HFFc6 (cell line): ENCODE measurements around the gene LAT. TPM values are rescaled to one million over a fixed set of nuclear protein-coding genes. Genes with fewer than 3 reads are reported as not detected.

Experiments used
- DNase-seq: peaks from one replicate; pipeline ENCODE4 v3.0.0-alpha.2; 2018
- H3K27ac Mint-ChIP-seq: 2 replicates; pipeline ENCODE4 v1.8.0; 2020; ENCODE audit warnings: mild to moderate bottlenecking, mixed read lengths
- H3K27me3 Mint-ChIP-seq: 2 replicates; pipeline ENCODE4 v1.8.0; 2021; ENCODE audit warnings: mild to moderate bottlenecking, moderate library complexity, mixed read lengths; ENCODE audit not compliant: insufficient read depth
- H3K36me3 Mint-ChIP-seq: 2 replicates; pipeline ENCODE4 v1.8.0; 2021; ENCODE audit warnings: low read depth, mixed read lengths
- H3K4me1 Mint-ChIP-seq: 2 replicates; pipeline ENCODE4 v1.8.0; 2020; ENCODE audit warnings: low read depth, mixed read lengths
- H3K4me3 Mint-ChIP-seq: 2 replicates; pipeline ENCODE4 v1.8.0; 2020; ENCODE audit warnings: mild to moderate bottlenecking, moderate library complexity, mixed read lengths
- H3K9me3 Mint-ChIP-seq: 2 replicates; pipeline ENCODE4 v1.8.0; 2020; ENCODE audit warnings: mild to moderate bottlenecking, mixed read lengths
- total RNA-seq, 6 experiments: library from RNA; stranded (reverse); fragmentation: NEBNext Ultra II Directional; extraction: Animal tissue kit (Norgen Biotek cat#: 25700); gene quantifications; 2 replicates in 1 of 6; 3 replicates in 5 of 6; pipeline ENCODE4 v1.2.3, GENCODE V29; 2021
- TF ChIP-seq, protein P1 (sequence below): fragments of 200-600 bp; sonication (generic); IDR thresholded peaks from 2 replicates; pipeline ENCODE4 v1.5.0; 2021; ENCODE audit warnings: antibody characterized with exemption, mild to moderate bottlenecking

Gene LAT
- total RNA-seq, 6 experiments from 2014 or later = 2.9 to 5.0 (median 4.4) TPM

DNA sequence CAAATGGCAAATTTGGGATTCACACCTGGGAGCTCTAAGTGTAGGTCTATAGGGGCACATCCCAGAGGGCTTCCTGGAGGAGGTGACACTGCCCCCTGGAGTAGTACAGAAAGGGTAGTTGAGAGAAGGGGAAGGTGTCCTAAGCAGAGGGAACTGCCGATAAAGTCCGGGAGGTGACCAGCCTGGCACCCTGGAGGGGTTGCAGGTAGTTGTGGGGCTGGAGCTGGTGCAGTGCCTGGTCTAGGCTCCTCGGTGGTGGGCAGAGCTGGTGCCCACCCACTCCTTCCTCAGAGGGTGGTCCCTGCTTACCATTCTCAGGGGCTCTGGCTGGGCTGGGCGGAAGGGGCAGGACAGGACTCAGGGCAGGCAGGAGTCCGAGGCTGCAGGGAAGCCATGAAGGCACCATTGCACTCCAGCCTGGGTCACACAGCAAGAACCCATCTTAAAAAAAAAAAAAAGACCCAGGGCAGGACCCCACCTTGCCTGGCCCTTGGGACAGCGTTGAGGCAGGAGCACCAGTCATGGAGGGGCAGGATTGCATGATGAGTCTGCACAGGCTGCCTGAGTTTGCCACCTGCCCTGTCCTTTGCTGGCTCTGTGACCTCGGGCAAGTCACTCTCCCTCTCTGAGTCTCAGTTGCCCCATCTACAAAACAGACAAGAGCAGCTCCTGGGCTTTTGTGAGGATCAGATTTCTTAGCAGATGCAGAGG, 43.8 kb downstream of the LAT start:
- TF ChIP-seq, protein P1, sequence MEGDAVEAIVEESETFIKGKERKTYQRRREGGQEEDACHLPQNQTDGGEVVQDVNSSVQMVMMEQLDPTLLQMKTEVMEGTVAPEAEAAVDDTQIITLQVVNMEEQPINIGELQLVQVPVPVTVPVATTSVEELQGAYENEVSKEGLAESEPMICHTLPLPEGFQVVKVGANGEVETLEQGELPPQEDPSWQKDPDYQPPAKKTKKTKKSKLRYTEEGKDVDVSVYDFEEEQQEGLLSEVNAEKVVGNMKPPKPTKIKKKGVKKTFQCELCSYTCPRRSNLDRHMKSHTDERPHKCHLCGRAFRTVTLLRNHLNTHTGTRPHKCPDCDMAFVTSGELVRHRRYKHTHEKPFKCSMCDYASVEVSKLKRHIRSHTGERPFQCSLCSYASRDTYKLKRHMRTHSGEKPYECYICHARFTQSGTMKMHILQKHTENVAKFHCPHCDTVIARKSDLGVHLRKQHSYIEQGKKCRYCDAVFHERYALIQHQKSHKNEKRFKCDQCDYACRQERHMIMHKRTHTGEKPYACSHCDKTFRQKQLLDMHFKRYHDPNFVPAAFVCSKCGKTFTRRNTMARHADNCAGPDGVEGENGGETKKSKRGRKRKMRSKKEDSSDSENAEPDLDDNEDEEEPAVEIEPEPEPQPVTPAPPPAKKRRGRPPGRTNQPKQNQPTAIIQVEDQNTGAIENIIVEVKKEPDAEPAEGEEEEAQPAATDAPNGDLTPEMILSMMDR = peak; percentile 14; the same call in 1 of the 2 replicates
- Mint-ChIP-seq H3K9me3 (no peaks in the 10 kb centered on the region), H3K27ac (peak overlapping the region; percentile 61; the same call in 1 of the 2 replicates), H3K4me1 (peaks cover 16% of the 10 kb centered on the region), H3K27me3 (peaks cover 6% of the 10 kb centered on the region), H3K36me3 (no peaks in the 10 kb centered on the region), H3K4me3 (peak overlapping the region; percentile 53; the same call in 1 of the 2 replicates)
- DNase-seq = peak; percentile 19

GRCh38 chr16:29029168-29029994, 44.5 kb downstream of the LAT start:
- Mint-ChIP-seq H3K27ac (peak overlapping the region; percentile 61), H3K36me3 (no peaks in the 10 kb centered on the region), H3K4me3 (peak overlapping the region; percentile 53; the same call in 1 of the 2 replicates), H3K4me1 (peaks cover 16% of the 10 kb centered on the region), H3K27me3 (peaks cover 6% of the 10 kb centered on the region), H3K9me3 (no peaks in the 10 kb centered on the region)
- DNase-seq = peak; percentile 86
- TF ChIP-seq, protein P1 = no peak

DNA sequence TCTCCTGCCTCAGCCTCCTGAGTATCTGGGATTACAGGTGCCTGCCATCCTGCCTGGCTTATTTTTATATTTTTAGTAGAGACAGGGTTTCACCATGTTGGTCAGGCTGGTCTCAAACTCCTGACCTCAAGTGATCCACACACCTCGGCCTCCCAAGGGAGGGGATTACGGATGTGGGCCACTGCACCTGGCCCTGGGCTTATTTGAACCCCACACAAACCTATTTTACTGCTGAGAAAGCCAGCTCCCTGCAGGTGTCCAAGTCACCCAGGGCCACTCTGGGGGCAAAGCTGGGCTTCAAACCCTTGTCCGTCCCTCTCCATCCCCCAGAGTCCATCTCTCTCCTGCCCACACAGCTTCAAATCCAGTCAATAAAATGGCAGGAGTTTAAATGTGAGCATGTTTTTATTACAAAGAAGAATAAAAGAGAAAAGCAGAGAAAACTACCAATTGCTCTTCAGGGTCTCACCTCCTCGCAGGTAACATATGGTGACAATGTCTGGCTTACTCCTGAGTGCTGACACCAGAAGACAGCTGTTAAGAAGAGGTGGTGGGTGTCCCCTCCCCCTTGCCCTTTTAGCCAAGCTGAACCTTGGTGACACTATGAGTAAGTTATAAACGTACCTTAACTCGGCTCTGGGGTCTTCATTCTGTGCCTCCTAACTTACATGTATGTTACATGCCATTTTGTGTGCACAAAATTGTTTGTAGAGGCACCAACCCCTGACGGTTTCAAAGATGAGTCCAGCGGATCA, 45.4 kb downstream of the LAT start:
- H3K4me3 Mint-ChIP-seq = no peak overlapping the region
- H3K36me3 Mint-ChIP-seq = no peaks in the 10 kb centered on the region
- peaks cover 6% of the 10 kb centered on the region; the same call in 1 of the 2 replicates for H3K27me3 Mint-ChIP-seq
- TF ChIP-seq, protein P1 = no peak
- no peak overlapping the region for H3K27ac Mint-ChIP-seq
- no peaks in the 10 kb centered on the region for H3K9me3 Mint-ChIP-seq
- peaks cover 16% of the 10 kb centered on the region for H3K4me1 Mint-ChIP-seq
- no peak for DNase-seq

Other genes starting within 250 kb of the LAT start
- under 1 TPM; 0.16 to 0.86 (median 0.45) TPM for gene NPIPB9, start 233.3 kb upstream of the LAT start, total RNA-seq
- gene ATXN2L, start 162.1 kb upstream of the LAT start, total RNA-seq = 100 to 1,000 TPM; 125 to 152 (median 134) TPM
- 100 to 1,000 TPM; 140 to 194 (median 158) TPM for gene TUFM, start 138.7 kb upstream of the LAT start, total RNA-seq
- 10 to 100 TPM; 33.9 to 41.0 (median 37.6) TPM for gene SH2B1, start 121.2 kb upstream of the LAT start, total RNA-seq
- gene ATP2A1, start 106.6 kb upstream of the LAT start, total RNA-seq = under 1 TPM; 0.26 to 0.85 (median 0.54) TPM
- 10 to 100 TPM; 19.8 to 24.9 (median 21.9) TPM for gene RABEP2, start 59.8 kb upstream of the LAT start, total RNA-seq
- gene CD19, start 53.1 kb upstream of the LAT start, total RNA-seq = not detected
- gene NFATC2IP, start 34.1 kb upstream of the LAT start, total RNA-seq = 10 to 100 TPM; 18.1 to 21.9 (median 19.9) TPM
- gene SPNS1, start 10.3 kb upstream of the LAT start, total RNA-seq = 10 to 100 TPM; 36.9 to 43.0 (median 39.9) TPM